Measurements from ENCODE around the gene RYR1.
A peak's percentile ranks its signal among the peaks of the same experiment; 100 is the strongest.
"Not testable (repeated sequence)": the region's sequence is repeated elsewhere in the genome, so short reads cannot be mapped to it uniquely, and the experiment has no call there.

RYR1 gene

GRCh38 chr19:38513762-38514167, 80.3 kb downstream of the RYR1 start:
- no peak for DNase-seq (ENCODE audit: low read depth in 3 of 3)

GRCh38 chr19:38514812-38515633, 81.5 kb downstream of the RYR1 start:
- DNase-seq (ENCODE audit: low read depth in 3 of 3), result peak; percentile 55 to 67 (median 62)

GRCh38 chr19:38515896-38516295, 82.4 kb downstream of the RYR1 start:
- no peak for DNase-seq (ENCODE audit: low read depth in 3 of 3)

GRCh38 chr19:38516802-38517201, 83.3 kb downstream of the RYR1 start:
- no peak for DNase-seq (ENCODE audit: low read depth in 3 of 3)

- DNase-seq (ENCODE audit: low read depth in 3 of 3), result no peak
These were observed 83.8 kb downstream of the RYR1 start for GRCh38 chr19:38517321-38517720.

GRCh38 chr19:38517980-38518379, 84.5 kb downstream of the RYR1 start:
- not testable (repeated sequence) for DNase-seq (ENCODE audit: low read depth in 3 of 3)

- no peak for DNase-seq (ENCODE audit: low read depth in 3 of 3)
These were observed 85.7 kb downstream of the RYR1 start for GRCh38 chr19:38519168-38519567.

GRCh38 chr19:38519988-38520387, 86.5 kb downstream of the RYR1 start:
- no peak for DNase-seq (ENCODE audit: low read depth in 3 of 3)

- DNase-seq (ENCODE audit: low read depth in 3 of 3), result no peak
These were observed 89.4 kb downstream of the RYR1 start for GRCh38 chr19:38522915-38523314.

- no peak for DNase-seq (ENCODE audit: low read depth in 3 of 3)
These were observed 89.8 kb downstream of the RYR1 start for GRCh38 chr19:38523319-38523718.

GRCh38 chr19:38524369-38524768, 90.9 kb downstream of the RYR1 start:
- DNase-seq (ENCODE audit: low read depth in 3 of 3), result no peak

- DNase-seq (ENCODE audit: low read depth in 3 of 3), result no peak
These were observed 91.6 kb downstream of the RYR1 start for GRCh38 chr19:38524994-38525634.

GRCh38 chr19:38526430-38526829, 92.9 kb downstream of the RYR1 start:
- DNase-seq (ENCODE audit: low read depth in 3 of 3), result no peak

- no peak for DNase-seq (ENCODE audit: low read depth in 3 of 3)
These were observed 94.1 kb downstream of the RYR1 start for GRCh38 chr19:38527466-38528136.

- no peak for DNase-seq (ENCODE audit: low read depth in 3 of 3)
These were observed 94.8 kb downstream of the RYR1 start for GRCh38 chr19:38528213-38528755.

- DNase-seq (ENCODE audit: low read depth in 3 of 3), result no peak
These were observed 95.4 kb downstream of the RYR1 start for GRCh38 chr19:38528931-38529330.

- no peak for DNase-seq (ENCODE audit: low read depth in 3 of 3)
These were observed 98.0 kb downstream of the RYR1 start for GRCh38 chr19:38531515-38531914.

- no peak for DNase-seq (ENCODE audit: low read depth in 3 of 3)
These were observed 99.4 kb downstream of the RYR1 start for GRCh38 chr19:38532939-38533338.

GRCh38 chr19:38534574-38534973, 101.1 kb downstream of the RYR1 start:
- DNase-seq (ENCODE audit: low read depth in 3 of 3), result no peak

GRCh38 chr19:38535212-38535611, 101.7 kb downstream of the RYR1 start:
- DNase-seq (ENCODE audit: low read depth in 3 of 3), result no peak

GRCh38 chr19:38537071-38537936, 103.8 kb downstream of the RYR1 start:
- DNase-seq (ENCODE audit: low read depth in 3 of 3), result no peak

Measured in stimulated activated CD4-positive, alpha-beta T cell treated with anti-CD3 and anti-CD28 coated beads, TNF-alpha, amount 100 ng/mL, for 48 hours (primary cell).